OCI-LY1 (cell line): Measurements from ENCODE around the gene CNNM3.

Experiments
- H2AFZ ChIP-seq: fragments of 200-600 bp; sonication (generic), shearing (Covaris generic); 2 replicates; pipeline ENCODE4 v1.6.0; 2014; ENCODE audit warnings: antibody characterized with exemption, mild to moderate bottlenecking, low read length
- H3F3A ChIP-seq: fragments of 200-600 bp; sonication (generic), shearing (Covaris generic); 2 replicates; pipeline ENCODE4 v1.6.0; 2014; ENCODE audit warnings: mild to moderate bottlenecking, antibody characterized with exemption, low read length, moderate library complexity; ENCODE audit not compliant: insufficient read depth
- H3K27ac ChIP-seq: fragments of 200-600 bp; sonication (generic); 2 replicates; pipeline ENCODE4 v1.5.1; 2014; ENCODE audit warnings: low read length, mixed run types, mild to moderate bottlenecking, low read depth; ENCODE audit not compliant: poor library complexity, severe bottlenecking
- H3K27me3 ChIP-seq: fragments of 200-600 bp; sonication (generic); 2 replicates; pipeline ENCODE4 v1.6.0; 2014; ENCODE audit warnings: antibody characterized with exemption, mild to moderate bottlenecking, low read length, moderate library complexity; ENCODE audit not compliant: insufficient read depth
- H3K36me3 ChIP-seq: fragments of 200-600 bp; sonication (generic); 2 replicates; pipeline ENCODE4 v1.6.1; 2014; ENCODE audit warnings: mild to moderate bottlenecking, antibody characterized with exemption, low read length, moderate library complexity, mixed read lengths; ENCODE audit not compliant: insufficient read depth
- H3K4me1 ChIP-seq: fragments of 200-600 bp; sonication (generic); 2 replicates; pipeline ENCODE4 v1.5.1; 2014; ENCODE audit warnings: mild to moderate bottlenecking, low read length, moderate library complexity; ENCODE audit not compliant: insufficient read depth, severe bottlenecking
- H3K4me2 ChIP-seq: fragments of 200-600 bp; sonication (generic), shearing (Covaris generic); 2 replicates; pipeline ENCODE4 v1.6.1; 2014; ENCODE audit warnings: low read length
- H3K4me3 ChIP-seq: fragments of 200-600 bp; sonication (generic); 2 replicates; pipeline ENCODE4 v1.5.1; 2014; ENCODE audit warnings: low read length, low read depth, mild to moderate bottlenecking, mixed read lengths; ENCODE audit not compliant: poor library complexity, severe bottlenecking
- H3K79me2 ChIP-seq: fragments of 200-600 bp; shearing (Covaris generic); 2 replicates; pipeline ENCODE4 v1.6.1; 2016; ENCODE audit warnings: mixed run types, low read length, mixed read lengths; ENCODE audit not compliant: insufficient read depth
- H3K9ac ChIP-seq: fragments of 200-600 bp; sonication (generic), shearing (Covaris generic); 2 replicates; pipeline ENCODE4 v1.6.1; 2014; ENCODE audit warnings: mild to moderate bottlenecking, low read length, mixed read lengths
- H3K9me2 ChIP-seq: fragments of 200-600 bp; sonication (generic), shearing (Covaris generic); 2 replicates; pipeline ENCODE4 v1.6.1; 2014; ENCODE audit warnings: low read depth, mild to moderate bottlenecking, low read length, mixed read lengths
- H3K9me3 ChIP-seq: fragments of 200-600 bp; shearing (Covaris generic); 2 replicates; pipeline ENCODE4 v1.6.1; 2014; ENCODE audit warnings: low read length, mixed read lengths
- H4K20me1 ChIP-seq: fragments of 200-600 bp; sonication (generic), shearing (Covaris generic); 2 replicates; pipeline ENCODE4 v1.6.0; 2016; ENCODE audit warnings: mild to moderate bottlenecking, low read length; ENCODE audit not compliant: insufficient read depth
- CTCF ChIP-seq: fragments of 200-600 bp; sonication (generic), shearing (Covaris generic); IDR thresholded peaks from 2 replicates; pipeline ENCODE4 v1.5.1; 2017; ENCODE audit warnings: mild to moderate bottlenecking, antibody characterized with exemption, low read length, moderate library complexity, mixed read lengths
- EZH2 ChIP-seq: fragments of 200-600 bp; sonication (generic), shearing (Covaris generic); IDR thresholded peaks from 2 replicates; pipeline ENCODE4 v1.8.0; 2017; ENCODE audit warnings: borderline replicate concordance, mixed run types, mild to moderate bottlenecking, antibody characterized with exemption, low read length, moderate library complexity, mixed read lengths

The CNNM3 gene

DNA sequence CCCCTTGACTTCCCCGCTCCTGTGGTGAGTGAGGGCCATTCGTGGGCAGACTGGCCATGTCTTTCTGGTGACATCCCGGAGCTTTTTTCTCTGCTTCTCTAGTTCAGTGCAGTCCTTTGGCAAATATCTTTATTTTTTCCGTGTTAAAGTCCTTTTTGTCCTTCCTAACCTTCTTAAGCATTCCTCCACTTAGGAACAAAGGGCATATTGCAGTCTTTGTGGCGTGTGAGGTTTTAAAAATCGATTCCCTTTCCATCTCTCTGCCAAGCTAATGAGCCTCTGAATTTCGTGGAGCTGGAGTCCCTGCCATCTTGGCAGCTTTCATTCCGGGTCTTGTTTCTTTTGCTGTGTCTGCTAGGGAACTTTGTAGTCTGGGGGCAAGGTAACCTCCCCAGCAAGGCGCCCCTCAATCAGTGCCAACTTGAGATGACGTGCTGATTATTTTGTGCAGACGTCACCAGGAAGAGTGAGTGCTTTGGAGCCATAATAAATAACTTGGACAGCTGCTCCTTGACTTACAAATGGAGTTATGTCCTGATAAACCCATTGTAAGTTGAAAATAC, 5.1 kb downstream of the CNNM3 start:
- H3K36me3 ChIP-seq, result peaks cover 18% of the 10 kb centered on the region

GRCh38 chr2:96822786-96823185, 6.7 kb downstream of the CNNM3 start:
- TF ChIP-seq CTCF (no peak), EZH2 (no peak)
- Histone ChIP-seq H3K4me1 (peaks cover 35% of the 10 kb centered on the region), H3K9me2 (no peaks in the 10 kb centered on the region), H4K20me1 (no peaks in the 10 kb centered on the region), H3K9me3 (no peaks in the 10 kb centered on the region), H3K4me2 (no peak overlapping the region), H3K36me3 (peaks cover 32% of the 10 kb centered on the region), H3F3A (no peaks in the 10 kb centered on the region), H3K4me3 (no peak overlapping the region), H3K79me2 (no peaks in the 10 kb centered on the region), H3K9ac (no peak overlapping the region), H3K27me3 (no peaks in the 10 kb centered on the region), H3K27ac (no peak overlapping the region), H2AFZ (no peak overlapping the region)

More for the DNA sequence above, 5.1 kb downstream of the CNNM3 start:
- H3K9me3 ChIP-seq, result no peaks in the 10 kb centered on the region
- H3K4me3 ChIP-seq, result no peak overlapping the region
- no peak for TF ChIP-seq EZH2
- TF ChIP-seq CTCF, result no peak
- no peaks in the 10 kb centered on the region for H3K9me2 ChIP-seq
- no peaks in the 10 kb centered on the region for H4K20me1 ChIP-seq
- peaks cover 43% of the 10 kb centered on the region for H3K4me1 ChIP-seq
- H3K27me3 ChIP-seq, result no peaks in the 10 kb centered on the region
- H3F3A ChIP-seq, result no peaks in the 10 kb centered on the region
- no peaks in the 10 kb centered on the region for H3K79me2 ChIP-seq
- no peak overlapping the region for H3K9ac ChIP-seq
- no peak overlapping the region for H3K27ac ChIP-seq
- H2AFZ ChIP-seq, result no peak overlapping the region
- no peak overlapping the region for H3K4me2 ChIP-seq

GRCh38 chr2:96823198-96823597, 7.1 kb downstream of the CNNM3 start:
- Histone ChIP-seq H3K9me3 (no peaks in the 10 kb centered on the region), H2AFZ (no peak overlapping the region), H3K27me3 (no peaks in the 10 kb centered on the region), H4K20me1 (no peaks in the 10 kb centered on the region), H3K9ac (no peak overlapping the region), H3K27ac (no peak overlapping the region), H3K4me3 (no peak overlapping the region), H3K4me2 (no peak overlapping the region), H3K4me1 (peaks cover 31% of the 10 kb centered on the region), H3K9me2 (no peaks in the 10 kb centered on the region), H3K79me2 (no peaks in the 10 kb centered on the region), H3K36me3 (peaks cover 36% of the 10 kb centered on the region), H3F3A (no peaks in the 10 kb centered on the region)
- TF ChIP-seq EZH2 (no peak), CTCF (no peak)
